AG08396 (cell line): ENCODE results near the gene PNPLA4.

Source experiments
- DNase-seq: peaks from one replicate; pipeline ENCODE4 v3.0.0; 2012; ENCODE audit warnings: low spot score, mixed read lengths

Gene PNPLA4

GRCh38 chrX:7872042-7872441, 55.2 kb downstream of the PNPLA4 start:
- no peak for DNase-seq

DNA sequence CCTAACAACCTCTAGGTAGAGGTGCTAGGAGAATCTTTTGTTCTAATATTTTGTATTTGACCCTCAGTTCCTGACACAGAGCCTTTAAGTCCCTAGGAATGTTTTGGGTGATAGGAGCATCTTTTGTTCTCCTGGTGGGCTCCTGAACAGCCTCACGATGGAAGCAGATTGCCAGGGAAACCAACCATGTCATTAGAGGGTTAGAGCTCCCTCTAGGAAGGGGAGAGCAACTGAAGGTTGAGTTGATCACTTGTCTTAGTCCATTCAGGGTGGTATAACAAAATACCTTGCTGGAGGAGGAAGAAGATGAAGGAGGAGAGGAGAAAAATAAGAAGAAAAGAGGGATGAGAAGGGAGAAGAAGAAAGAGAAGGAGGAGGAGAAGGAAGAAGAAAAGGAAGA, 75.0 kb downstream of the PNPLA4 start:
- no peak for DNase-seq
